8988T (cell line): ENCODE measurements around the gene NEURL4.
"Not testable (repeated sequence)": the region's sequence is repeated elsewhere in the genome, so short reads cannot be mapped to it uniquely, and the experiment has no call there.

Experiments
- DNase-seq: peaks from one replicate; pipeline ENCODE4 v3.0.0; 2011

Gene NEURL4

GRCh38 chr17:7346761-7347614 lies 17.9 kb upstream of the NEURL4 start:
- no peak for DNase-seq

DNA sequence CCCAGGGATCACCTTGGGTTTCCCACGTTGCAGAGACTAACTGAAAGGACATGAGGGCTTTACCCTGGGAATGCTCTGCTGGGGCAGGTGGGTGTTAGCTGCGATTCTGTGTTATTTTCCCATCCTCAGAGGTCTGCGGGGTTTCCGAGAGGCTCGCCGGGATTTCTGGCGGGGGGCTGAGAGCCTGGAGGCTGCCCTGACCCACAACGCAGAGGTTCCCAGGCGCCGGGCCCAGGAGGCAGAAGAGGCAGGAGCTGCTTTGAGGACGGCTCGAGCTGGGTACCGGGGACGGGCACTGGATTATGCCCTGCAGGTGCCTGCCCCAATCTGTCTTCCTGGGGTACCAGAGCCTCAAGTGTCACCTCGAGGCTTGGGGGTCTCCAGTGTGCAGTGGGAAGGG lies 14.1 kb upstream of the NEURL4 start:
- no peak for DNase-seq

- DNase-seq: no peak
Observed at GRCh38 chr17:7341842-7342241, 12.7 kb upstream of the NEURL4 start.

- no peak for DNase-seq
Observed at GRCh38 chr17:7340179-7340578, 11.0 kb upstream of the NEURL4 start.

DNA sequence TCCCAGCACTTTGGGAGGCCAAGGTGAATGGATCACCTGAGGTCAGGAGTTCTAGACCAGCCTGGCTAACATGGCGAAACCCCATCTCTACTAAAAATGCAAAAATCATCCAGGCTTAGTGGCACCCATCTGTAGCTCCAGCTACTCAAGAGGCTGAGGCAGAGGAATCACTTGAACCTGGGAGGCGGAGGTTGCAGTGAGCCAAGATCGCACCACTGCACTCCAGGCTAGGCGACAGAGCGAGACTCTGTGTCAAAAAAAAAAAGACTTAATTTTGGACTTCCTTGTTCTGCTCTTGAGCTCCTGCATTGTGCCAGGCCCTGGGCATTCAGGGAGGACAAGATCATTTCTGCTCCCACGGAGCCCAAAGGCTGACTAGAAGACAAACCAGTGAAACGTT lies 8.5 kb upstream of the NEURL4 start:
- not testable (repeated sequence) for DNase-seq

GRCh38 chr17:7336240-7337175 lies 7.4 kb upstream of the NEURL4 start, which contains the start of gene ACAP1:
ACAP1 (plus strand) TSS chr17:7336529; CDS start chr17:7336735, 206 bp downstream.
- no peak for DNase-seq

- not testable (repeated sequence) for DNase-seq
Observed at GRCh38 chr17:7335765-7336164, 6.6 kb upstream of the NEURL4 start.

- DNase-seq: no peak
Observed at GRCh38 chr17:7334938-7335538, 5.9 kb upstream of the NEURL4 start.

DNA sequence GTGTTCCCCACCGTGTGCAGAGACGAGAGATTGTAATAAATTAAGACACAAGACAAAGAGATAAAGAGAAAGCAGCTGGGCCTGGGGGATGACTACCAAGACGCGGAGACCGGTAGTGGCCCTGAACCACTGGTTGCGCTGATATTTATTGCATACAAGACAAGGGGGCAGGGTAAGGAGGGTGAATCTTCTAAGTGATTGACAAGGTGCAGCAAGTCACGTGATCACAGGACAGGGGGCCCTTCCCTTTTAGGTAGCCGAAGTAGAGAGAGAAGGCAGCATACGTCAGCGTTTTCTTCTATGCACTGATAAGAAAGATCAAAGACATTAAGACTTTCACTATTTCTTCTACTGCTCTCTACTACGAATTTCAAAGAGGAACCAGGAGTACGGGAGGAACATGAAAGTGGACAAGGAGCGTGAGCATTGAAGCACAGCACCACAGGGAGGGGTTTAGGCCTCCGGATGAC lies 3.5 kb upstream of the NEURL4 start:
- not testable (repeated sequence) for DNase-seq

GRCh38 chr17:7332111-7332510 lies 3.0 kb upstream of the NEURL4 start:
- DNase-seq: no peak

- no peak for DNase-seq
Observed at GRCh38 chr17:7330638-7331015, 1.5 kb upstream of the NEURL4 start.

DNA sequence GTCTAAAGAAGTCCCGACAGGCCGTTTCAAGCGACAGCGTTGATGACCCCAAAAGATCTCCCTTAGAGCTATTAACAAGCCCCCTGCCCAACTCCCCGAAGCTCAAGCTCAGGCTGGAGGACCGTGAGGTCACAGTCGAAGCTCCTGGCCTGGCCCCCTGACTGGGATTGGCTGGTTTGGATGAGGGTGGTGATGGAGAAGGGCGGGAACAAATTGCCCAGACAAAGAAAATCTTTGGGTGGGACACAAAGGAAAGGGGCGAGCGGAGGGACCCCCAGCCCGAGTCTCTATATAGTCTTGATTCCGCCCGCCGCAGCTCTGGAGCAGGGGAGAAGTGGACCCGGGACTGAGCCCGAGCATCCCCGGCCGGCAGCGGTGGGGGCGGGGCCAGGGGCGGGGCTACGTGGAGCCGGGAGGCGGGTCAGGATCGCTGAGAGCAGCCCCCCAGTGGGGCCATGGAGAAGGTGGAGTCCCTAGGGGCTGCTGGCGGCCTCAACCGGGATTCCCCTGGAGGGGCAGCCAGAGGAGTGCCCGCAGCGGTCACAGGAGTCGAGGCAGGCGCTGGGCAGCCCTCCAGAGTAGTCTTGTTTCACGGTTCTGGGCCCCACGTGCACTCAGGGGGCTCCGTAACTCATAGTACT lies 982 bp upstream of the NEURL4 start:
- DNase-seq: peak; percentile 82

GRCh38 chr17:7329374-7329996 lies 350 bp upstream of the NEURL4 start:
- peak; percentile 95 for DNase-seq

DNA sequence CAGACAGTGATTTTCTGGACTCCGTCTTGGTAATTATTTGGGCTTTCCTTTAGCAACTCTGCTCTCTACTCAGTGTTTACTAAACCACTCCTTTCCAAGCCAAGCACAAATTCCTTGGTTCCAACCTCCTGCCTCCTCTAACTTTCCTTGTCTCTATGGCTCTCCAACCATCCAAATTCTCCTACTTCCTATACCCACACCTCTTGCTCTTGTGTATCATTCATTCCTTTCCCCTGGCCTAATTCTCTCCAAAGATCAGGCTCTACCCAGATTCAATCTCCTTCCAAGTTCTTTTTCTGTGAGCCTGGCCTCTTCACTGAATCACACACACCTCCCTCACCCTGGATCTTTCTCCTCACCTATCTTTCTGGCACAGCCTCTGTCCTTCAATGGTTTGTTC lies 1.1 kb downstream of the NEURL4 start:
- DNase-seq: no peak

DNA sequence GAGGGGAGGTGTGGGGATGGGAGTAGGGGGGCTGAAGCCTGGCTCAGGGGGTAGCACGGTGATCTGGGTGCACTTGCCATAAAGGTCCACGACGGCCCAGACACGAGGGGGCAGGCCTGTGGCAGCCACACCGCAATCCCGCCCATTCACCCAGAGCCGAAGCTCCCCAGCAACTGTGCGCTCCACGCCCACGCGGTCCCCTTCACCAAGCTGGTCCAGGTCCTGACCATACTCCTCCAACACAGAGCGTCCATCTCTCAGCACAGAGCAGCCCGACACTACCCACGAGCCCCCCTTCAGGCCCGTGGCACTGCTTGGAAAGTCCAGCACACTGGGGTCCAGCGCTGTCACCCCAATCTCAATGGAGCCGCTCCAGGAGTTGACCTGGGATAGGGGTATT lies 1.6 kb downstream of the NEURL4 start:
- no peak for DNase-seq

- DNase-seq: no peak
Observed at GRCh38 chr17:7327056-7327455, 2.1 kb downstream of the NEURL4 start.

- DNase-seq: no peak
Observed at GRCh38 chr17:7326186-7326585, 2.9 kb downstream of the NEURL4 start.

DNA sequence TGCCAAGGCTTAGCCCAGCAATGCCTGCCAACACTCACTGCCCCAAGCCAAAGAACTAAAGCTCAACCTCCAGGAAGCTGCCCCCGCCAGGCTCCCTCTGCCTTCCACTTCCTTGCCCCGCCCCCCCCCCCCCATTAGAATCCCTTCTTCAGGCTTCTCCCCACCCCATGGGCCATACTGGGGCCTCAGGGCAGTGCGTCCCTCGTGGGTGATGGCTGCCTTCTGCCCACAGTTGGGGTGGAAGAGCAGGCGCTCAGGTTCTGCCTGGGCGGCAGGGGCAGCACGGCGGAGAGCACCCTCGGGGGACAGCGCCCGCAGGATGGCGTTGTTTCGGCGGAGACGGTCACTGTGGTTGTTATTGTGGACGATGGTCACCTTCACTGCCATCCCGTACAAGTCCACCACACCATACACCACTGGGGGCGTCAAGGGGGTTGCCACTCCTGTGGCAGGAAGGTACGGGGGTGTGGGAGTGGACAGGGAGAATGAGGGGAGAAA lies 4.1 kb downstream of the NEURL4 start:
- DNase-seq: no peak

- no peak for DNase-seq
Observed at GRCh38 chr17:7324438-7324779, 4.7 kb downstream of the NEURL4 start.

GRCh38 chr17:7323731-7324437 lies 5.3 kb downstream of the NEURL4 start:
- DNase-seq: peak; percentile 79

DNA sequence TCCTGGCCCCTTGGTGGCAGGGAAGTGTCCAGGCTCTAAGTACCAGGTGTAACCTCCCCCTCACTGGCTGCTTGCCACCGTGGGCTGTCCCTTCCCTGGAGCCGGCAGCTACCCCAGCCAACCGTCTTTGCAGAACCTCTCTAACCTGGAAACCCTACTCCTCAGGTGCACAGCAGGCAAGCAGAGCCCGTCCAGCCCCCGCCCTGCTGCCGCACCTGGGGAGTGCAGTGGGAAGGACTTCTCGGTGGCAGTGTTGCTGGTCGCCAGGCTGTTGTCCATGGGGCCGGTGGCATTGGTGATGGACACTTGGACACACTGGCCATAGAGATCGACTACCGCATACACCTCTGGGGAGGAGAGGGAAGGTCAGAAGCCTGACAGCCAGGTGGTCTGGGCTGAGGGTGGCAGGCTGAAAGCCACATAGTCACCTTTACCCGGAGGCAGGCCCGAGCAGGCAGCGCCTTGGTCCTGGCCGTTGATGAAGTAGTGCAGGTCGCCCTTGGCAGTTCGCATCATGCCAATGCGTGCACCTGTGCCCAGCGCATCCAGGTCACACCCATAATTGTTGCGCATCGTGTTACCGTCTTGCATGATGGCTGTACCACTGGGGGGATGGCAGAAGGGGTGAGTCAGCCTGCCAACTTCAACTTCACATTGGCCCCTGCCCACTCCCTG lies 6.5 kb downstream of the NEURL4 start:
- no peak for DNase-seq
